ENCODE measurements around the gene ATP8B3.

The ATP8B3 gene

GRCh38 chr19:1855040-1855827, 43.2 kb upstream of the ATP8B3 start:
- peaks cover 4% of the 10 kb centered on the region; the same call in 1 of the 2 replicates for H3K36me3 ChIP-seq (replicated peaks)
- H3K9me3 ChIP-seq: no peaks in the 10 kb centered on the region
- peak overlapping the region; percentile 7; the same call in 1 of the 2 replicates for H3K4me3 ChIP-seq
- in situ Hi-C loops (cut with MboI; ENCODE audit: low sequenced_read_pairs): no loop called here
- H3K27me3 ChIP-seq (ENCODE audit: low read depth): no peaks in the 10 kb centered on the region
- DNase-seq (ENCODE audit: low spot score in 2 of 2): peak; percentile 80 to 94
- H3K4me1 ChIP-seq: peaks cover 40% of the 10 kb centered on the region

GRCh38 chr19:1854542-1855039, 42.5 kb upstream of the ATP8B3 start:
- no peak for DNase-seq (ENCODE audit: low spot score in 2 of 2)
- in situ Hi-C loops (cut with MboI; ENCODE audit: low sequenced_read_pairs): no loop called here
- Histone ChIP-seq H3K4me1 (peaks cover 36% of the 10 kb centered on the region), H3K36me3 (replicated peaks) (peaks cover 4% of the 10 kb centered on the region; the same call in 1 of the 2 replicates), H3K9me3 (no peaks in the 10 kb centered on the region), H3K27me3 (ENCODE audit: low read depth) (no peaks in the 10 kb centered on the region), H3K4me3 (no peak overlapping the region)

- Histone ChIP-seq H3K4me3 (no peak overlapping the region), H3K4me1 (peaks cover 31% of the 10 kb centered on the region), H3K27me3 (ENCODE audit: low read depth) (no peaks in the 10 kb centered on the region), H3K9me3 (no peaks in the 10 kb centered on the region), H3K36me3 (replicated peaks) (peaks cover 4% of the 10 kb centered on the region; the same call in 1 of the 2 replicates)
- DNase-seq (ENCODE audit: low spot score in 2 of 2): no peak
- in situ Hi-C loops (cut with MboI; ENCODE audit: low sequenced_read_pairs): no loop called here
These were observed 42.0 kb upstream of the ATP8B3 start for GRCh38 chr19:1854039-1854541.

GRCh38 chr19:1853295-1854038, 41.4 kb upstream of the ATP8B3 start:
- H3K4me3 ChIP-seq: no peak overlapping the region
- DNase-seq (ENCODE audit: low spot score in 2 of 2): peak; percentile 77 to 91
- no peaks in the 10 kb centered on the region for H3K9me3 ChIP-seq
- in situ Hi-C loops (cut with MboI; ENCODE audit: low sequenced_read_pairs): no loop called here
- H3K4me1 ChIP-seq: peaks cover 29% of the 10 kb centered on the region
- peaks cover 4% of the 10 kb centered on the region; the same call in 1 of the 2 replicates for H3K36me3 ChIP-seq (replicated peaks)
- H3K27me3 ChIP-seq (ENCODE audit: low read depth): no peaks in the 10 kb centered on the region

GRCh38 chr19:1852581-1853128, 40.6 kb upstream of the ATP8B3 start:
- Histone ChIP-seq H3K36me3 (replicated peaks) (peaks cover 4% of the 10 kb centered on the region; the same call in 1 of the 2 replicates), H3K4me1 (peaks cover 28% of the 10 kb centered on the region), H3K27me3 (ENCODE audit: low read depth) (no peaks in the 10 kb centered on the region), H3K4me3 (no peak overlapping the region), H3K9me3 (no peaks in the 10 kb centered on the region)
- no peak for DNase-seq (ENCODE audit: low spot score in 2 of 2)
- in situ Hi-C loops (cut with MboI; ENCODE audit: low sequenced_read_pairs): no loop called here

DNA sequence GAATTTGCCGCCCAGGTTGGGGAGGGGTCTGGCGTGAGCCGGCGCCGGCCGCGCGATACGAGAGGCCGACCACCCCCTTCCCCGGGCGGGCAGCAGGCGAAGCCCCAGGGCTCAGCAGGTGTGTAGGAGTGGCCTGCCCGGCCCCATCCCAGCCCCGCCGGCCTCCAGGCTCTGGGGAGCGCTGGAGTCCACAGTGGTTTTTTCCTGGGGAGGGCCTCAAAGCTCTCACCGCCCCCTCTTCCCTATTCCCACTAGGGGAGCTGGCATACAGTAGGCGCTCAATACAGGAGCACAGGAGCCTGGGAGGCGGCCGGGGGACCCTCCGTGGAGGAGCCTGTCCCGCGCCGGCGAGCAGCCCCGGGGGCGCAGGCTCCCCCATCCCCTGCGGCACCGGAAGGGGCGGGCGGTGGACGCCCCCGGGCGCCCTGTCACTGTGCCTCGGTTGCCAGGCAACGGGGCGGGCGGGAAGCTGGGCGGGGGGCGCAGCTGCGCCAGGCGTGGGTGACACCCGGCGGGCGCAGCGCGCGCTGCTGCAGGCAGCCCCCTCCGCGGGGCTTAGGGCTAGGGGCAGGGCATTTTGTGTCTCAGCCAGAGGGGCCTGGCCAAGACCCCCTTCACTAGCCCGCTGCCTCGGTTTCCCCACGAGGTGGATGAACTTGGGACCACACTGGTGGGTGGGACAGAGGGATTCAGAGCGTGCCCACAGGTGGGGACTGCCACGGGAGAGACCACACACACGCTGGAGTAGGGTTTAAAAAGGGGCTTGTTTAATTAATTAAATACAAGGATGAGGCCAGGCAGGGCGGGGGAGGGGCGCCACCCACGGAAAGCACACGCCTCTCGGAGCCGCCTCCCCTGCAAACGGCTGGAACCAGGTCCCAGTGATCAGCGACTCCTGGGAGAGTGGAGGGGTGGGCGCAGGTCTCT, 39.8 kb upstream of the ATP8B3 start:
- Histone ChIP-seq H3K27me3 (ENCODE audit: low read depth) (no peaks in the 10 kb centered on the region), H3K4me3 (no peak overlapping the region), H3K9me3 (no peaks in the 10 kb centered on the region), H3K4me1 (peaks cover 26% of the 10 kb centered on the region), H3K36me3 (replicated peaks) (peaks cover 4% of the 10 kb centered on the region; the same call in 1 of the 2 replicates)
- in situ Hi-C loops (cut with MboI; ENCODE audit: low sequenced_read_pairs): no loop called here
- peak in 1 of 2 experiments; percentile 37 for DNase-seq (ENCODE audit: low spot score in 2 of 2)

DNA sequence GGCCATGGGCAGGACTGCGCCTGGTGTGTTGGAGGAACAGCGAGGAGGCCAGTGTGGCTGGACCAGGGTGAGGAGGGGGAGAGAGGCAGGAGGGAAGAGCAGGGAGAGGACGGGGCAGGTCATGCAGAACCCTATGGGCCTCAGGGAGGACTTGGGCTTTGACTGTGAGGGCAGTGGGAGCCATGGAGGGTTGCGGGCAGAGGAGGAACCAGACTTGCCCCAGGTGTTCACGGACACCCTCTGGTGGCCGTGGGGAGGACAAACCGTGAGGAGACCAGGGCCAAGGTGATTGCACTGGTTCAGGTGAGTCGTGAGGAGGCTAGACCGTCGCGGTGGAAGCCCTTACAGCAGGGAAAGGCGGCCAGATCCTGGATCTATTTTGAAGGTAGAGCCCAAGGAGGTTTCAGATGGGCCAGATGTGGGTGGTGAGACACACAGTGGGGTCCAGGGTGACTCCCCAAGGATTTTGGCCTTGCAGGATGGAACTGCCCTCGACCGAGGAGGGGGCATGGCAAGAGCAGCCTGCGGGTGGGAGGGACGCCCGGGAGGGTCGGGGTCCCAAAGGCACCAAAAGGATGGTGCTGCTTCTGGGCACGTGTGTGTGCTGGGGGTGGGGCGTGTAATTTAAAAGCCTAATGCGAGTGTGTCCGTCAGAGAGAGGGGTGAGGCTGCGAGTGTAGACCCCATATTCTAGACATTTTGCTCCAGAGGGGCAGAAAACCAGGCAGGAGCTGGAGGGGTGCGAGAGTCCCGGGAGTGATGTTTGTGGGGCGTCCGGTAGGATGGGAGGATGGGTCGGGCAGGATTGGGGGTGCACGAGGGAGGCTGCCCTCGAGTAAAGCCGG, 39.0 kb upstream of the ATP8B3 start:
- in situ Hi-C loops (cut with MboI; ENCODE audit: low sequenced_read_pairs): no loop called here
- peaks cover 6% of the 10 kb centered on the region for H3K36me3 ChIP-seq (replicated peaks)
- H3K4me1 ChIP-seq: peaks cover 21% of the 10 kb centered on the region
- no peak for DNase-seq (ENCODE audit: low spot score in 2 of 2)
- H3K27me3 ChIP-seq (ENCODE audit: low read depth): no peaks in the 10 kb centered on the region
- no peaks in the 10 kb centered on the region for H3K9me3 ChIP-seq
- no peak overlapping the region for H3K4me3 ChIP-seq

- no peaks in the 10 kb centered on the region for H3K27me3 ChIP-seq (ENCODE audit: low read depth)
- peaks cover 13% of the 10 kb centered on the region for H3K4me1 ChIP-seq
- DNase-seq (ENCODE audit: low spot score in 2 of 2): no peak
- peaks cover 11% of the 10 kb centered on the region for H3K36me3 ChIP-seq (replicated peaks)
- H3K9me3 ChIP-seq: no peaks in the 10 kb centered on the region
- in situ Hi-C loops (cut with MboI; ENCODE audit: low sequenced_read_pairs): no loop called here
- no peak overlapping the region for H3K4me3 ChIP-seq
These were observed 37.9 kb upstream of the ATP8B3 start for GRCh38 chr19:1849886-1850398.

- Histone ChIP-seq H3K4me3 (peak overlapping the region; percentile 91), H3K4me1 (peaks cover 10% of the 10 kb centered on the region)
- no peak for DNase-seq (ENCODE audit: low spot score in 2 of 2)
These were observed 37.0 kb upstream of the ATP8B3 start for GRCh38 chr19:1849132-1849474.

DNA sequence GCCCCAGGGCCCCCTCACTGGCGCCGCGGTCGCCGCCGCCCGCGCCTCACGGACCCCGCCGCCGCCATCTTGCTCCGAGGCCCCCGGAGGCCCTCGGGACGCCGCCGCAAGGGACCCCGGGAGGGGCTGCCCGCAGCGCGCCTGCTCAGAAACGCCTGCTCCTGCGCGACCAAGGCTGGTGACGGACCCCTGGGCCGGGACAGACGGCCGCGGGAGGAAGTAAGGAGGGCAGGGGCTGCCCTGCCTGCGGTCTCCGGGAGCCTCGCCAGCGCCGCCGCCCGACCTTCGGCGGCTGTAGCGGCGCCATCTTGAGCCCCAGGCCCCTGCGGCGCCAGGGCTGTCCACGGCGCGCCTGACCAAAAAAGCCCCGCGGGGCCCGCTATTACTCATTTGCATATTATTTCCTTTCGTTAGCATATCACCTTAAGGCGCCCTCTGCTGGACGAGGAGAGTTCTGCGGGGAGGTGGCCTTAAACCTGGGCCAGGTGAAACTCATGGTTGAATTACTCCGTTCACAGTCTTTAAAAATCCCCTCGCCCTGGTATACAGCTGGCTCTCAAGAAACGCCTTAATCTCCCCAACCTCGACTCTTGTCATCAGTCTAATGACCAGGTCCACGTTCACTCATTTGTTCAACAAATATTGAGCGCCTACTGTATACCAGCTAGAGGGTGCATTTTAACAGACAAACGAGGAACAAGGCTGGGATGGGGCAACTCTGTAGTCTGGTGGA, 36.5 kb upstream of the ATP8B3 start, which contains the start of gene REXO1:
Gene REXO1 (minus strand): TSS at position 85 of the 733 bp plus-strand sequence. CDS start 125 bp downstream, outside the sequence.
- in situ Hi-C loops (cut with MboI; ENCODE audit: low sequenced_read_pairs): no loop called here
- peaks cover 7% of the 10 kb centered on the region for H3K36me3 ChIP-seq (replicated peaks)
- DNase-seq (ENCODE audit: low spot score in 2 of 2): peak; percentile 84 to 97
- H3K9me3 ChIP-seq: no peaks in the 10 kb centered on the region
- H3K4me3 ChIP-seq: peak within 1 kb of the TSS; percentile 91
- H3K27me3 ChIP-seq (ENCODE audit: low read depth): no peaks in the 10 kb centered on the region
- peaks cover 8% of the 10 kb centered on the region for H3K4me1 ChIP-seq

More at GRCh38 chr19:1849132-1849474, 37.0 kb upstream of the ATP8B3 start:
- peaks cover 9% of the 10 kb centered on the region for H3K36me3 ChIP-seq (replicated peaks)
- in situ Hi-C loops (cut with MboI; ENCODE audit: low sequenced_read_pairs): no loop called here
- H3K9me3 ChIP-seq: no peaks in the 10 kb centered on the region
- H3K27me3 ChIP-seq (ENCODE audit: low read depth): no peaks in the 10 kb centered on the region

- no peaks in the 10 kb centered on the region for H3K9me3 ChIP-seq
- in situ Hi-C loops (cut with MboI; ENCODE audit: low sequenced_read_pairs): no loop called here
- H3K4me3 ChIP-seq: peak overlapping the region; percentile 91
- DNase-seq (ENCODE audit: low spot score in 2 of 2): peak in 1 of 2 experiments; percentile 59
- H3K27me3 ChIP-seq (ENCODE audit: low read depth): no peaks in the 10 kb centered on the region
- H3K4me1 ChIP-seq: peaks cover 7% of the 10 kb centered on the region
- H3K36me3 ChIP-seq (replicated peaks): peaks cover 7% of the 10 kb centered on the region
These were observed 35.8 kb upstream of the ATP8B3 start for GRCh38 chr19:1847684-1848398.

Data from HAP-1 (cell line).